AG09319 (cell line): ENCODE data around the gene TPGS1.

Experiments used
- DNase-seq: peaks from one replicate; pipeline ENCODE4 v3.0.0-alpha.2; 2010; ENCODE audit warnings: low read depth; ENCODE audit errors: extremely low read depth
- TF ChIP-seq, protein P1 (sequence below): IDR thresholded peaks from 2 replicates; pipeline ENCODE4 v1.5.1; 2011; ENCODE audit warnings: low read depth, mild to moderate bottlenecking, inconsistent platforms, low read length, moderate library complexity

Gene TPGS1

DNA sequence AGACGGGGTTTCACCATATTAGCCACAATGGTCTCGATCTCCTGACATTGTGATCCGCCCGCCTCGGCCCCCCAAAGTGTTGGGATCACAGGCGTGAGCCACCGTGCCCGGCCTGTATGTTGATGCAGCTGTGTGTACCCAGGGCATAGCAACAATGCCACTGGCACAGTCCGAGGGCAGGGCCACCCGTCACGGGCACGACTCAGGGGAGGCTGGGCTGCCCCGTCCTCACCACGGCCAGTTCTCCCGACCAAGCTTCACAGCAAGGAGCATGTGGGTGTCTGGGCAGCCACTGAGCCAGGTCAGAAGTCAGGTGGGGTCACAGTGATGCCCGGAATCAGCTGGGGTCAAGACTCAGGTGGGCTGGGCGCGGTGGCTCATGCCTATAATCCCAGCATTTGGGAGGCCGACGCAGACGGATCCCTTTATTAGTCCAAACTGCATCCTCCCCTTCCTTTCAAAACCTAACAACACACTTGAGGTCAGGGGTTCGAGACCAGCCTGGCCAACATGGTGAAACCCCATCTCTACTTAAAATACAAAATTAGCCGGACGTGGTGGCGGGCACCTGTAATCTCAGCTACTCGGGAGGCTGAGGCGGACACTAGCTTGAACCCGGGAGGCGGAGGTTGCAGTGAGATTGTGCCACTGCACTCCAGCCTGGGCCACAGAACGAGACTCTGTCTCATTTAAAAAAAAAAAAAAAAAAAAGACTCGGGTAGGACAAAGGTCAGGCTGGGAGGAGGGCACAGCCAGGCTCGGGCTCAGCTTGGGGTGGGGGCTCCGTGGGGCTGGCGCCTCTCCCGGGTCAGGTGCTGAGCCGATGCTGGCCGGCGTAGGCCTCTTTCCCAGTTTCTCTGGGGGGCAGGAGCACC is 23.1 kb downstream of the TPGS1 start:
- TF ChIP-seq, protein P1, sequence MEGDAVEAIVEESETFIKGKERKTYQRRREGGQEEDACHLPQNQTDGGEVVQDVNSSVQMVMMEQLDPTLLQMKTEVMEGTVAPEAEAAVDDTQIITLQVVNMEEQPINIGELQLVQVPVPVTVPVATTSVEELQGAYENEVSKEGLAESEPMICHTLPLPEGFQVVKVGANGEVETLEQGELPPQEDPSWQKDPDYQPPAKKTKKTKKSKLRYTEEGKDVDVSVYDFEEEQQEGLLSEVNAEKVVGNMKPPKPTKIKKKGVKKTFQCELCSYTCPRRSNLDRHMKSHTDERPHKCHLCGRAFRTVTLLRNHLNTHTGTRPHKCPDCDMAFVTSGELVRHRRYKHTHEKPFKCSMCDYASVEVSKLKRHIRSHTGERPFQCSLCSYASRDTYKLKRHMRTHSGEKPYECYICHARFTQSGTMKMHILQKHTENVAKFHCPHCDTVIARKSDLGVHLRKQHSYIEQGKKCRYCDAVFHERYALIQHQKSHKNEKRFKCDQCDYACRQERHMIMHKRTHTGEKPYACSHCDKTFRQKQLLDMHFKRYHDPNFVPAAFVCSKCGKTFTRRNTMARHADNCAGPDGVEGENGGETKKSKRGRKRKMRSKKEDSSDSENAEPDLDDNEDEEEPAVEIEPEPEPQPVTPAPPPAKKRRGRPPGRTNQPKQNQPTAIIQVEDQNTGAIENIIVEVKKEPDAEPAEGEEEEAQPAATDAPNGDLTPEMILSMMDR: no peak

GRCh38 chr19:531009-531752 is 23.9 kb downstream of the TPGS1 start:
- TF ChIP-seq, protein P1: peak; percentile 18
- peak; percentile 49 for DNase-seq

More for the DNA sequence above, 23.1 kb downstream of the TPGS1 start:
- no peak for DNase-seq

DNA sequence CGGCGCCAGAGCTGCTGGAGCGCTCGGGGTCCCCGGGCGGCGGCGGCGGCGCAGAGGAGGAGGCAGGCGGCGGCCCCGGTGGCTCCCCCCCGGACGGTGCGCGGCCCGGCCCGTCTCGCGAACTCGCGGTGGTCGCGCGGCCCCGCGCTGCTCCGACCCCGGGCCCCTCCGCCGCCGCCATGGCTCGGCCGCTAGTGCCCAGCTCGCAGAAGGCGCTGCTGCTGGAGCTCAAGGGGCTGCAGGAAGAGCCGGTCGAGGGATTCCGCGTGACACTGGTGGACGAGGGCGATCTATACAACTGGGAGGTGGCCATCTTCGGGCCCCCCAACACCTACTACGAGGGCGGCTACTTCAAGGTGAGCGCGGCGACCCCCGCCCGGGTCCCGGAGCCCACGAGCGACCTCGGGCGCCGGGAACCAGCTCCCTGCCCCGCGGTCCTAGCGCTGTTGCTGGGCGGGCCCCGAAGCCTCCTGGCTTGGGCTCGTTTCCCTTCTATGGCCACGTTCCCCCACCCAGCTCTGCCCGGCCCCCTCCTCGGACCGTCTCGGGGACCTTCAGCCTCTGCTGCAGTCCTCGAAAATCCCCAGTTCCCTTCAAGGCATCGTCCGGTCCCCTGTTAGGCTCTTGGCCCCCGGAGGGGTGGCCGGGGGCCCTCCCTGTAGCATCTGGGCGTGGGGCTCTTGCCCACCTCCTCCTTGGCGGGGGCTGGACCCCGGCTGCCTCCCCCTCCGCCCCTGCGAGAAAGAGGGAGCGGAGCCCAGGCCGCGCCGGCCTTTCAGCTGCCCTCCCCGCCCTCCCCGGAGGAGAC is 24.7 kb downstream of the TPGS1 start, which contains the start of gene CDC34:
CDC34 (plus strand) TSS at position 8 of the 808 bp plus-strand sequence; CDS start at position 180, 172 bp downstream.
- TF ChIP-seq, protein P1: no peak
- DNase-seq: no peak

DNA sequence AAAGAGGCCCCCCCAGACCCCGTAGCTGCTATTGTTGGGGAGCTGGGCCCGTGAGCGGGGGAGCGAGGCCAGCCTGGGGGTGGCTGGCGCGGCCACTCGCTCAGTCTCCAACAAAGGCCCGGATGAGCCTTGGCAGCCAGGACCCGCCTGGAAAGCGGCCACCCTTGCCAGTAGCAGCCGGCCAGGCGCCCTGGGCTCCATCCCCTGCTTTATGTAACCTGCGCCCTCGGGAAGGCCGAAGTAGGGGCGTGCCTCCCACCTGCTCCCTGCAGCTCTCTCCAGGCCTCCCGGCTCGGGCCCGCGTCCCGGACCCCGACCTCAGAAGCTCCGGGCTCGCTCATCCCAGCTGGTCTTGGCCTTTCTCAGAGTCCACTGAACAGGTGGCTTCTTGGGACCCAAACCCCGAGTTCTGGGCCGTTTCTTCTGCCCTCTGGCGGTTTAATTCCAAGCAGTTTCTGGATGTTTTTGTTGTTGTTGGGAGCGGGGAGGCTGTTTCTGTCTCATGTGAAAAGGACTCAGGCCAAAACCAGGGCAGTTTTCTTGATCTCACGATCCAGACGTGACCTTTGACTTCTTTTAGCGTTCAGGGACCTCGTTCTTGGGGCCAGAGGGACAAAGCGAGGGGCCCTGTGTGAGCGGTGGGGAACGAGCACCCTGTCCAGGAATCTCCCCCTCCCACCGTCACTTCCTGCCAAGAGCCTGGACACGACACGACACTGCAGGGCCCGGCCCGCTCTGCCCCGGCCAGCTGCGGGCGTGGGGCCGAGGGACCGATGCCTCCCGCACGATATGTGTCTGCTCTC is 25.5 kb downstream of the TPGS1 start:
- no peak for DNase-seq
- TF ChIP-seq, protein P1: peak; percentile 55

GRCh38 chr19:533364-534058 is 26.2 kb downstream of the TPGS1 start:
- TF ChIP-seq, protein P1: no peak
- no peak for DNase-seq

DNA sequence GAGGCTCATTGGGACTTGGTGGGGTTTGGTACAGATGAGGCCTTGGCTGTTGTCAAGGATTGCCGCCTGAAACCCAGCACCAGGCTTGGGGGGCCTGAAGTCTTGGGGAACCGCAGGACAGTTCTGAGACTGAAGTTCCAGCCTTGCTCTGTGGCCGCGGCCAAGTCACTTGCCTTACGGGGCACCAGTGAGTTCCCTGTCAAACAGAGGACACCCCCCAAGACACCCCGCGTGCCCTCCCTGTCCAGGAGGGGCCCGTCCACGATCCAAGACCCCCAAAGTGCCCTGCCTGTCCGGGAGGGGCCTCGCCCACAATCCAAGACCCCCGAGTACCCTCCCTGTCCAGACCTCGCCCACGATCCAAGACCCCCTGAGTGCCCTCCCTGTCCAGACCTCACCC is 26.8 kb downstream of the TPGS1 start:
- DNase-seq: no peak

More for the DNA sequence above, 26.8 kb downstream of the TPGS1 start:
- TF ChIP-seq, protein P1: no peak
